Esophagus squamous epithelium (tissue), 4 donors: ENCODE results near the gene PLAAT4.

ENCODE experiments used
- POLR2A ChIP-seq, 4 donors: fragments of 450-650 bp; IDR thresholded peaks; one replicate each; pipeline ENCODE4 v1.6.1; 2017; ENCODE audit warnings: antibody characterized with exemption in 4 of 4, mild to moderate bottlenecking in 4 of 4, moderate library complexity in 3 of 4
- TF ChIP-seq, protein P1 (sequence below), 6 experiments: fragments of 450-650 bp in 4 of 6; fragments of 200-600 bp in 2 of 6; sonication (generic) in 2 of 6; IDR thresholded peaks; one replicate each; pipeline ENCODE4 v1.5.1; 2016 to 2019; ENCODE audit warnings: antibody characterized with exemption in 6 of 6, mild to moderate bottlenecking in 4 of 6, moderate library complexity in 4 of 6

DNA sequence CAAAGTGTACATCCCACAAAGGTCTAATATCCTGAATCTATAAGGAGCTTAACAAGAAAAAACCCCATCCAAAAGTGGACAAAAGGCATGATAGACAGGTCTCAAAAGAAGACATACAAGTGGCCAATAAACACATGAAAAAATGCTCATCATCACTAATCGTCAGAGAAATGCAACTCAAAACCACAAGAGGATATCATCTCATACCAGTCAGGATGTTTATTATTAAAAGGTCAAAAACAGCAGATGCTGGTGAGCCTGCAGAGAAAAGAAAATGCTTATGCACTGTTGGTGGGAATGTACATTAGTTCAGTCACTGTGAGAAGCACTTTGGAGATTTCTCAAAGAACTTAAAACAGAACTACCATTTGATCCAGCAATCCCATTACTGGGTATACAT is 18.1 kb upstream of the PLAAT4 start:
- TF ChIP-seq, protein P1, sequence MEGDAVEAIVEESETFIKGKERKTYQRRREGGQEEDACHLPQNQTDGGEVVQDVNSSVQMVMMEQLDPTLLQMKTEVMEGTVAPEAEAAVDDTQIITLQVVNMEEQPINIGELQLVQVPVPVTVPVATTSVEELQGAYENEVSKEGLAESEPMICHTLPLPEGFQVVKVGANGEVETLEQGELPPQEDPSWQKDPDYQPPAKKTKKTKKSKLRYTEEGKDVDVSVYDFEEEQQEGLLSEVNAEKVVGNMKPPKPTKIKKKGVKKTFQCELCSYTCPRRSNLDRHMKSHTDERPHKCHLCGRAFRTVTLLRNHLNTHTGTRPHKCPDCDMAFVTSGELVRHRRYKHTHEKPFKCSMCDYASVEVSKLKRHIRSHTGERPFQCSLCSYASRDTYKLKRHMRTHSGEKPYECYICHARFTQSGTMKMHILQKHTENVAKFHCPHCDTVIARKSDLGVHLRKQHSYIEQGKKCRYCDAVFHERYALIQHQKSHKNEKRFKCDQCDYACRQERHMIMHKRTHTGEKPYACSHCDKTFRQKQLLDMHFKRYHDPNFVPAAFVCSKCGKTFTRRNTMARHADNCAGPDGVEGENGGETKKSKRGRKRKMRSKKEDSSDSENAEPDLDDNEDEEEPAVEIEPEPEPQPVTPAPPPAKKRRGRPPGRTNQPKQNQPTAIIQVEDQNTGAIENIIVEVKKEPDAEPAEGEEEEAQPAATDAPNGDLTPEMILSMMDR (IDR thresholded peaks at IDR 0.05) = no peak
- TF ChIP-seq POLR2A (IDR thresholded peaks at IDR 0.05) = no peak
